Neural cell (in vitro differentiated cells): ENCODE results near the gene BRD8. TPM values are rescaled to one million over a fixed set of nuclear protein-coding genes. Genes with fewer than 3 reads are reported as not detected.

Source experiments
- H2AFZ ChIP-seq: fragments of 200-600, 300-800 bp; sonication (generic), shearing (Covaris generic); 2 replicates; pipeline ENCODE4 v1.6.0; 2014; ENCODE audit warnings: low read depth, mild to moderate bottlenecking, antibody characterized with exemption, low read length, moderate library complexity
- H3F3A ChIP-seq: fragments of 200-600 bp; shearing (Covaris generic); 2 replicates; pipeline ENCODE4 v1.6.1; 2016; ENCODE audit warnings: mild to moderate bottlenecking, moderate library complexity, mixed read lengths, antibody characterized with exemption, low read length; ENCODE audit not compliant: insufficient read depth, poor library complexity, severe bottlenecking
- H3K27ac ChIP-seq: fragments of 200-600, 300-800 bp; sonication (generic), shearing (Covaris generic); 2 replicates; pipeline ENCODE4 v1.5.1; 2014; ENCODE audit warnings: mild to moderate bottlenecking, low read length, moderate library complexity
- H3K27me3 ChIP-seq: fragments of 300-800, 200-600 bp; sonication (generic), shearing (Covaris generic); 2 replicates; pipeline ENCODE4 v1.6.0; 2014; ENCODE audit warnings: mild to moderate bottlenecking, low read depth, low read length, moderate library complexity; ENCODE audit not compliant: insufficient read depth
- H3K36me3 ChIP-seq: fragments of 300-800, 200-600 bp; sonication (generic), shearing (Covaris generic); 2 replicates; pipeline ENCODE4 v1.5.1; 2014; ENCODE audit warnings: mild to moderate bottlenecking, antibody characterized with exemption, low read length, moderate library complexity; ENCODE audit not compliant: insufficient read depth
- H3K4me2 ChIP-seq: fragments of 300-800, 200-600 bp; sonication (generic), shearing (Covaris generic); 2 replicates; pipeline ENCODE4 v1.6.0; 2014; ENCODE audit warnings: mild to moderate bottlenecking, low read length
- H3K4me3 ChIP-seq: fragments of 300-800, 200-600 bp; sonication (generic), shearing (Covaris generic); 2 replicates; pipeline ENCODE4 v1.5.1; 2014; ENCODE audit warnings: mild to moderate bottlenecking, low read length, moderate library complexity
- H3K79me2 ChIP-seq: fragments of 200-600 bp; shearing (Covaris generic); replicated peaks from 2 replicates; pipeline ENCODE4 v1.6.0; 2014; ENCODE audit warnings: mild to moderate bottlenecking, low read length, moderate library complexity; ENCODE audit not compliant: insufficient read depth
- H3K9ac ChIP-seq: fragments of 300-800, 200-600 bp; sonication (generic), shearing (Covaris generic); 2 replicates; pipeline ENCODE4 v1.6.1; 2016; ENCODE audit warnings: mild to moderate bottlenecking, low read length, mixed read lengths
- H3K9me2 ChIP-seq: fragments of 200-600 bp; shearing (Covaris generic); 2 replicates; pipeline ENCODE4 v1.6.1; 2016; ENCODE audit warnings: mild to moderate bottlenecking, low read length, mixed read lengths; ENCODE audit not compliant: insufficient read depth
- H3K9me3 ChIP-seq: fragments of 200-600, 300-800 bp; sonication (generic), shearing (Covaris generic); 2 replicates; pipeline ENCODE4 v1.6.1; 2016; ENCODE audit warnings: mild to moderate bottlenecking, mixed run types, low read length, moderate library complexity, mixed read lengths
- H4K20me1 ChIP-seq: fragments of 200-600 bp; shearing (Covaris generic); 2 replicates; pipeline ENCODE4 v1.6.1; 2016; ENCODE audit warnings: mild to moderate bottlenecking, mixed run types; ENCODE audit not compliant: insufficient read depth
- CTCF ChIP-seq: fragments of 450-650 bp; IDR thresholded peaks from 2 replicates; pipeline ENCODE4 v1.5.1; 2014; ENCODE audit warnings: antibody characterized with exemption, mild to moderate bottlenecking, moderate library complexity; ENCODE audit not compliant: poor library complexity, severe bottlenecking
- EP300 ChIP-seq: fragments of 450-650 bp; conservative IDR thresholded peaks from 2 replicates; pipeline ENCODE4 v1.6.1; 2014; ENCODE audit warnings: antibody characterized with exemption, mild to moderate bottlenecking, moderate library complexity; ENCODE audit not compliant: poor library complexity, severe bottlenecking
- EZH2 ChIP-seq: fragments of 200-600, 300-800 bp; shearing (Covaris generic), sonication (generic); IDR thresholded peaks from 2 replicates; pipeline ENCODE4 v1.6.1; 2014; ENCODE audit warnings: antibody characterized with exemption, low read length, borderline replicate concordance, mild to moderate bottlenecking; ENCODE audit not compliant: insufficient read depth, poor library complexity, severe bottlenecking
- MXI1 ChIP-seq: fragments of 450-650 bp; conservative IDR thresholded peaks from 2 replicates; pipeline ENCODE4 v1.6.1; 2014; ENCODE audit warnings: antibody characterized with exemption, mild to moderate bottlenecking; ENCODE audit not compliant: poor library complexity, severe bottlenecking
- POLR2AphosphoS5 ChIP-seq: IDR thresholded peaks from 2 replicates; pipeline ENCODE4 v1.6.1; 2012
- RAD21 ChIP-seq: fragments of 450-650 bp; conservative IDR thresholded peaks from 2 replicates; pipeline ENCODE4 v1.6.1; 2014; ENCODE audit warnings: antibody characterized with exemption, mild to moderate bottlenecking, moderate library complexity
- REST ChIP-seq: IDR thresholded peaks from 2 replicates; pipeline ENCODE4 v1.6.1; 2012; ENCODE audit warnings: borderline replicate concordance
- SMC3 ChIP-seq: fragments of 450-650 bp; conservative IDR thresholded peaks from 2 replicates; pipeline ENCODE4 v1.6.1; 2014; ENCODE audit warnings: antibody characterized with exemption, mild to moderate bottlenecking, moderate library complexity; ENCODE audit not compliant: poor library complexity
- TAF1 ChIP-seq: IDR thresholded peaks from 2 replicates; pipeline ENCODE4 v1.6.1; 2012; ENCODE audit warnings: low read depth
- polyA plus RNA-seq: library from polyadenylated mRNA; depleted of rRNA; stranded (reverse); fragments of >200 nt; gene quantifications from 2 replicates; pipeline ENCODE4 v1.2.3, GENCODE V29; 2014

The BRD8 gene
- polyA plus RNA-seq, 1 donor from 2014 or later = 96.1 TPM

GRCh38 chr5:138140268-138140667 is 38.2 kb downstream of the BRD8 start:
- Histone ChIP-seq H3F3A (no peaks in the 10 kb centered on the region), H3K79me2 (no peaks in the 10 kb centered on the region), H3K4me2 (no peak overlapping the region), H3K9me2 (no peaks in the 10 kb centered on the region), H3K36me3 (no peaks in the 10 kb centered on the region), H3K9ac (no peak overlapping the region), H2AFZ (no peak overlapping the region), H3K9me3 (no peaks in the 10 kb centered on the region), H3K27me3 (no peaks in the 10 kb centered on the region), H3K27ac (no peak overlapping the region), H3K4me3 (no peak overlapping the region), H4K20me1 (no peaks in the 10 kb centered on the region)
- TF ChIP-seq CTCF = no peak
- TF ChIP-seq POLR2AphosphoS5 = no peak

GRCh38 chr5:138139781-138140090 is 38.7 kb downstream of the BRD8 start:
- Histone ChIP-seq H3K27ac (peak overlapping the region; percentile 21), H3K4me2 (peak overlapping the region; percentile 38), H3K9ac (peak overlapping the region; percentile 45), H4K20me1 (no peaks in the 10 kb centered on the region), H2AFZ (peak overlapping the region; percentile 42), H3K27me3 (no peaks in the 10 kb centered on the region), H3K36me3 (no peaks in the 10 kb centered on the region), H3K79me2 (no peaks in the 10 kb centered on the region), H3F3A (no peaks in the 10 kb centered on the region), H3K9me2 (no peaks in the 10 kb centered on the region), H3K4me3 (peak overlapping the region; percentile 67), H3K9me3 (no peaks in the 10 kb centered on the region)
- no peak for TF ChIP-seq MXI1

GRCh38 chr5:138138949-138139780 is 39.3 kb downstream of the BRD8 start, which contains the start of gene NME5:
Gene NME5, minus strand, starts transcription at chr5:138139428. Its CDS starts 648 bp downstream, at chr5:138138780.
- H3K4me2 ChIP-seq = peak within 1 kb of the TSS; percentile 74
- H3K36me3 ChIP-seq = no peaks in the 10 kb centered on the region
- H3K9me2 ChIP-seq = no peaks in the 10 kb centered on the region
- H3K4me3 ChIP-seq = peak within 1 kb of the TSS; percentile 67
- H3K27ac ChIP-seq = peak within 1 kb of the TSS; percentile 21
- no peaks in the 10 kb centered on the region for H3K9me3 ChIP-seq
- peak within 1 kb of the TSS; percentile 45 for H3K9ac ChIP-seq
- TF ChIP-seq MXI1 (peak; percentile 47), RAD21 (no peak), POLR2AphosphoS5 (peak; percentile 13), SMC3 (no peak), EP300 (peak; percentile 23)
- H4K20me1 ChIP-seq = no peaks in the 10 kb centered on the region
- H3F3A ChIP-seq = no peaks in the 10 kb centered on the region
- H3K27me3 ChIP-seq = no peaks in the 10 kb centered on the region
- no peaks in the 10 kb centered on the region for H3K79me2 ChIP-seq
- H2AFZ ChIP-seq = peak within 1 kb of the TSS; percentile 42

- Histone ChIP-seq H3K9ac (no peak overlapping the region), H2AFZ (no peak overlapping the region), H3K9me3 (no peaks in the 10 kb centered on the region), H3K79me2 (no peaks in the 10 kb centered on the region), H3F3A (no peaks in the 10 kb centered on the region), H3K9me2 (no peaks in the 10 kb centered on the region), H3K36me3 (no peaks in the 10 kb centered on the region), H4K20me1 (no peaks in the 10 kb centered on the region), H3K27ac (no peak overlapping the region), H3K4me2 (no peak overlapping the region), H3K4me3 (no peak overlapping the region), H3K27me3 (no peaks in the 10 kb centered on the region)
- TF ChIP-seq SMC3 (no peak), REST (no peak), RAD21 (no peak), POLR2AphosphoS5 (no peak), EZH2 (no peak), CTCF (no peak), TAF1 (no peak), MXI1 (no peak), EP300 (no peak)
Measured at GRCh38 chr5:138132543-138132942, 45.9 kb downstream of the BRD8 start.
